H9 (cell line): Measurements from ENCODE around the gene SOX1. TPM values are rescaled to one million over a fixed set of nuclear protein-coding genes. Genes with fewer than 3 reads are reported as not detected.

Experiments
- DNase-seq: peaks from one replicate; pipeline ENCODE4 v3.0.0-alpha.2; 2017
- H2AFZ ChIP-seq: one replicate; pipeline ENCODE4 v1.6.1; 2013; ENCODE audit warnings: mild to moderate bottlenecking, low read length, control low read depth, moderate library complexity
- H2AK5ac ChIP-seq: 2 replicates; pipeline ENCODE4 v1.6.1; 2013; ENCODE audit warnings: low read length, control low read depth, mixed read lengths; ENCODE audit not compliant: insufficient read length
- H2BK120ac ChIP-seq: one replicate; pipeline ENCODE4 v1.6.1; 2013; ENCODE audit warnings: low read depth, mild to moderate bottlenecking, low read length, control low read depth, inconsistent platforms; ENCODE audit not compliant: poor library complexity, severe bottlenecking
- H2BK12ac ChIP-seq: 2 replicates; pipeline ENCODE4 v1.6.1; 2013; ENCODE audit warnings: low read length, control low read depth, mixed read lengths, low read depth; ENCODE audit not compliant: insufficient read length
- H2BK15ac ChIP-seq: 2 replicates; pipeline ENCODE4 v1.6.1; 2013; ENCODE audit warnings: low read depth, low read length, control low read depth
- H2BK20ac ChIP-seq: one replicate; pipeline ENCODE4 v1.6.1; 2013; ENCODE audit warnings: low read depth, mild to moderate bottlenecking, low read length, control low read depth, inconsistent platforms; ENCODE audit not compliant: poor library complexity, severe bottlenecking
- H2BK5ac ChIP-seq: 2 replicates; pipeline ENCODE4 v1.6.1; 2013; ENCODE audit warnings: low read length, control low read depth, mixed read lengths; ENCODE audit not compliant: insufficient read length
- H3K14ac ChIP-seq: 2 replicates; pipeline ENCODE4 v1.6.1; 2013; ENCODE audit warnings: low read length, control low read depth; ENCODE audit not compliant: insufficient read depth
- H3K18ac ChIP-seq: 2 replicates; pipeline ENCODE4 v1.6.1; 2013; ENCODE audit warnings: low read depth, mild to moderate bottlenecking, mixed read lengths, low read length, control low read depth; ENCODE audit not compliant: insufficient read length
- H3K23ac ChIP-seq: 2 replicates; pipeline ENCODE4 v1.6.1; 2013; ENCODE audit warnings: low read length, control low read depth, mixed read lengths, low read depth; ENCODE audit not compliant: insufficient read length
- H3K23me2 ChIP-seq: 2 replicates; pipeline ENCODE4 v1.6.1; 2013; ENCODE audit warnings: low read depth, mild to moderate bottlenecking, mixed read lengths, low read length, control low read depth; ENCODE audit not compliant: insufficient read length, poor library complexity, severe bottlenecking
- H3K27ac ChIP-seq: 2 replicates; pipeline ENCODE4 v1.5.1; 2013; ENCODE audit warnings: low read length, control low read depth, mixed read lengths, low read depth; ENCODE audit not compliant: insufficient read length
- H3K27me3 ChIP-seq: 2 replicates; pipeline ENCODE4 v1.6.1; 2013; ENCODE audit warnings: low read length, control low read depth, inconsistent platforms; ENCODE audit not compliant: insufficient read depth
- H3K4ac ChIP-seq: 2 replicates; pipeline ENCODE4 v1.6.1; 2013; ENCODE audit warnings: low read depth, mild to moderate bottlenecking, control low read depth, inconsistent platforms, low read length, moderate library complexity
- H3K4me1 ChIP-seq: 2 replicates; pipeline ENCODE4 v1.6.1; 2013; ENCODE audit warnings: low read length, control low read depth, inconsistent platforms; ENCODE audit not compliant: insufficient read depth
- H3K4me2 ChIP-seq: 2 replicates; pipeline ENCODE4 v1.6.1; 2013; ENCODE audit warnings: low read length, control low read depth, mixed read lengths; ENCODE audit not compliant: insufficient read length, insufficient read depth
- H3K56ac ChIP-seq: 2 replicates; pipeline ENCODE4 v1.6.1; 2013; ENCODE audit warnings: low read depth, mild to moderate bottlenecking, mixed read lengths, low read length, control low read depth; ENCODE audit not compliant: insufficient read length
- H3K79me1 ChIP-seq: 2 replicates; pipeline ENCODE4 v1.6.1; 2013; ENCODE audit warnings: low read depth, mild to moderate bottlenecking, moderate library complexity, low read length, control low read depth, inconsistent platforms; ENCODE audit not compliant: insufficient read depth, poor library complexity, severe bottlenecking
- H3K79me2 ChIP-seq: 2 replicates; pipeline ENCODE4 v1.6.1; 2013; ENCODE audit warnings: low read length, control low read depth, inconsistent platforms; ENCODE audit not compliant: insufficient read depth
- H3K9ac ChIP-seq: 2 replicates; pipeline ENCODE4 v1.6.1; 2013; ENCODE audit warnings: low read length, control low read depth, mixed read lengths; ENCODE audit not compliant: insufficient read length; ENCODE audit errors: extremely low read depth
- H3K9me3 ChIP-seq: one replicate; pipeline ENCODE4 v1.6.1; 2013; ENCODE audit warnings: low read depth, low read length, inconsistent platforms; ENCODE audit not compliant: control insufficient read depth
- H3T11ph ChIP-seq: one replicate; pipeline ENCODE4 v1.6.1; 2013; ENCODE audit warnings: mild to moderate bottlenecking, low read length, control low read depth, inconsistent platforms
- H4K20me1 ChIP-seq: one replicate; pipeline ENCODE4 v1.6.1; 2013; ENCODE audit not compliant: control insufficient read depth, insufficient read length, insufficient read depth
- H4K5ac ChIP-seq: 2 replicates; pipeline ENCODE4 v1.6.1; 2013; ENCODE audit warnings: low read depth, mild to moderate bottlenecking, mixed read lengths, low read length, control low read depth; ENCODE audit not compliant: insufficient read length
- H4K8ac ChIP-seq: replicated peaks from 2 replicates; pipeline ENCODE4 v1.6.1; 2013; ENCODE audit warnings: low read length, control low read depth, mixed read lengths, low read depth; ENCODE audit not compliant: insufficient read length
- H4K91ac ChIP-seq: 2 replicates; pipeline ENCODE4 v1.6.1; 2013; ENCODE audit warnings: low read depth, mild to moderate bottlenecking, moderate library complexity, mixed read lengths, low read length, control low read depth; ENCODE audit not compliant: insufficient read length
- H3K27ac Mint-ChIP-seq, 3 experiments: 2 replicates in 2 of 3; 3 replicates in 1 of 3; pipeline ENCODE4 v1.8.0; 2020 to 2021; ENCODE audit warnings: mixed read lengths in 3 of 3, mild to moderate bottlenecking in 1 of 3, moderate library complexity in 1 of 3
- H3K27me3 Mint-ChIP-seq: 2 replicates; pipeline ENCODE4 v1.8.0; 2021; ENCODE audit warnings: low read depth, mild to moderate bottlenecking, moderate library complexity, mixed read lengths
- H3K36me3 Mint-ChIP-seq, 3 experiments: 2 replicates in 2 of 3; 3 replicates in 1 of 3; pipeline ENCODE4 v1.8.0; 2020 to 2021; ENCODE audit warnings: low read depth in 3 of 3, mixed read lengths in 3 of 3; ENCODE audit not compliant: insufficient read depth in 1 of 3
- H3K4me1 Mint-ChIP-seq, 2 experiments: 2 replicates each; pipeline ENCODE4 v1.8.0; 2020; ENCODE audit warnings: mixed read lengths in 2 of 2
- H3K4me3 Mint-ChIP-seq, 2 experiments: 2 replicates in 1 of 2; 3 replicates in 1 of 2; pipeline ENCODE4 v1.8.0; 2020 to 2021; ENCODE audit warnings: mild to moderate bottlenecking in 2 of 2, mixed read lengths in 2 of 2, moderate library complexity in 1 of 2
- H3K9me3 Mint-ChIP-seq, 2 experiments: 2 replicates in 1 of 2; 3 replicates in 1 of 2; pipeline ENCODE4 v1.8.0; 2020; ENCODE audit warnings: mild to moderate bottlenecking in 2 of 2, mixed read lengths in 2 of 2, moderate library complexity in 1 of 2
- WGBS: extraction: QIAGEN DNeasy Blood & Tissue Kit; methylation state at CpG from one replicate; pipeline ENCODE4 v1.1.7; 2013; ENCODE audit warnings: missing lambda C conversion rate, low lambda C conversion rate, mixed read lengths; ENCODE audit not compliant: insufficient read length; ENCODE audit errors: extremely low coverage; 5-methylcytosine and 5-hydroxymethylcytosine counted together
- total RNA-seq: library from RNA; stranded (reverse); gene quantifications from 2 replicates; pipeline ENCODE4 v1.2.1, GENCODE V29; 2021
- TF ChIP-seq, protein P1 (sequence below): fragments of 200-600 bp; sonication (generic); conservative IDR thresholded peaks from 3 replicates; pipeline ENCODE4 v1.8.0; 2021; ENCODE audit warnings: antibody characterized with exemption, mild to moderate bottlenecking

The SOX1 gene
- total RNA-seq, 1 experiment from 2014 or later, result 0.17 TPM

DNA sequence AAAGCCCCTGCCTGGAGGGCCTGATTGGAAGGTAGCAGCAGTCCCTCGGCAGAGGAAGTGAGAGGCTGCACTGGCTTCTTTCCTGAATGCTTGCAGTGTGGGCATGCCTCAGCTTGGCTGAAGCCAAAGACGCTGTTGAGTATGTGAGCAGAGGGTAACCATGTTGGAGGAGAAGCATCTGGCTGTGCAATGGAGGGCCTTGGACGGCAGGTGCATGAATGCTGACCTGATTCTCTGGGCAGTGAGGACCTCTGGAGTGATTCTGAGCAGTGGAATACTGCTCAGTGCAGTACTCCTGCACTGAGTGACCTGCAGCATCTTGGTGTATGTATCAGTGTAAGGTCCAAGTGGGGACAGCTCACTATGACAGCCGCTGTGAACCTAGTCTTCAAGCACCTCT is 46.9 kb downstream of the SOX1 start:
- H3K9ac ChIP-seq, result no peak overlapping the region
- H2BK5ac ChIP-seq, result no peak overlapping the region
- H3K79me2 ChIP-seq, result no peaks in the 10 kb centered on the region
- Mint-ChIP-seq H3K36me3 (no peaks in the 10 kb centered on the region), H3K27ac (no peak overlapping the region), H3K4me3 (no peak overlapping the region), H3K27me3 (peaks cover 88% of the 10 kb centered on the region), H3K4me1 (peaks cover 0 to 11% of the 10 kb centered on the region in 2 experiments; a peak in 2 of 4 replicates), H3K9me3 (no peaks in the 10 kb centered on the region)
- no peak for DNase-seq
- no peaks in the 10 kb centered on the region for H4K20me1 ChIP-seq
- H3K9me3 ChIP-seq, result no peaks in the 10 kb centered on the region
- no peak overlapping the region for H2AK5ac ChIP-seq
- H3K4me1 ChIP-seq, result no peaks in the 10 kb centered on the region
- no peaks in the 10 kb centered on the region for H3K23me2 ChIP-seq
- H3T11ph ChIP-seq, result no peak overlapping the region
- no CpG with 5 or more reads among the region's 4 CpGs for WGBS
- H3K18ac ChIP-seq, result no peak overlapping the region
- H3K27me3 ChIP-seq, result no peaks in the 10 kb centered on the region; the same call in 1 of the 2 replicates
- H2BK12ac ChIP-seq, result no peak overlapping the region
- H3K14ac ChIP-seq, result no peak overlapping the region
- no peak overlapping the region for H4K91ac ChIP-seq
- H2BK120ac ChIP-seq, result no peak overlapping the region
- H3K23ac ChIP-seq, result no peak overlapping the region
- no peak overlapping the region for H4K8ac ChIP-seq
- no peak overlapping the region for H2BK20ac ChIP-seq
- H3K4ac ChIP-seq, result no peak overlapping the region
- no peak overlapping the region for H4K5ac ChIP-seq
- TF ChIP-seq, protein P1, sequence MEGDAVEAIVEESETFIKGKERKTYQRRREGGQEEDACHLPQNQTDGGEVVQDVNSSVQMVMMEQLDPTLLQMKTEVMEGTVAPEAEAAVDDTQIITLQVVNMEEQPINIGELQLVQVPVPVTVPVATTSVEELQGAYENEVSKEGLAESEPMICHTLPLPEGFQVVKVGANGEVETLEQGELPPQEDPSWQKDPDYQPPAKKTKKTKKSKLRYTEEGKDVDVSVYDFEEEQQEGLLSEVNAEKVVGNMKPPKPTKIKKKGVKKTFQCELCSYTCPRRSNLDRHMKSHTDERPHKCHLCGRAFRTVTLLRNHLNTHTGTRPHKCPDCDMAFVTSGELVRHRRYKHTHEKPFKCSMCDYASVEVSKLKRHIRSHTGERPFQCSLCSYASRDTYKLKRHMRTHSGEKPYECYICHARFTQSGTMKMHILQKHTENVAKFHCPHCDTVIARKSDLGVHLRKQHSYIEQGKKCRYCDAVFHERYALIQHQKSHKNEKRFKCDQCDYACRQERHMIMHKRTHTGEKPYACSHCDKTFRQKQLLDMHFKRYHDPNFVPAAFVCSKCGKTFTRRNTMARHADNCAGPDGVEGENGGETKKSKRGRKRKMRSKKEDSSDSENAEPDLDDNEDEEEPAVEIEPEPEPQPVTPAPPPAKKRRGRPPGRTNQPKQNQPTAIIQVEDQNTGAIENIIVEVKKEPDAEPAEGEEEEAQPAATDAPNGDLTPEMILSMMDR, result no peak
- H3K79me1 ChIP-seq, result no peaks in the 10 kb centered on the region
- H2AFZ ChIP-seq, result no peak overlapping the region
- H2BK15ac ChIP-seq, result no peak overlapping the region
- no peak overlapping the region for H3K27ac ChIP-seq
- H3K4me2 ChIP-seq, result no peak overlapping the region
- H3K56ac ChIP-seq, result no peak overlapping the region
